Heart right ventricle (tissue), 16 donors: Measurements from ENCODE around the gene ASIP. TPM values are rescaled to one million over a fixed set of nuclear protein-coding genes. Genes with fewer than 3 reads are reported as not detected.
"Not testable (repeated sequence)": the region's sequence is repeated elsewhere in the genome, so short reads cannot be mapped to it uniquely, and the experiment has no call there.

ENCODE experiments used
- ATAC-seq, 8 donors: fragments of 200-7000 bp; cut with Tn5 transposase; one replicate each; pipeline ENCODE4 v1.9.1; 2020; ENCODE audit warnings: mild to moderate bottlenecking in 8 of 8, moderate library complexity in 8 of 8, moderate number of reproducible peaks in 1 of 8
- DNase-seq, 2 donors: peaks; one replicate each; pipeline ENCODE4 v3.0.0-alpha.2; 2020
- H3K27ac ChIP-seq, 10 donors: fragments of 200-600 bp; sonication (generic) in 2 of 10; one replicate each; pipeline versions ENCODE4 v1.5.0 to v1.8.0; 2020 to 2022; ENCODE audit warnings: mild to moderate bottlenecking in 3 of 10
- H3K27me3 ChIP-seq, 7 donors: fragments of 200-600 bp; one replicate each; pipeline ENCODE4 v1.8.0; 2021 to 2022; ENCODE audit warnings: mild to moderate bottlenecking in 2 of 7
- H3K36me3 ChIP-seq, 9 donors: fragments of 200-600 bp; sonication (generic) in 1 of 9; one replicate each; pipeline versions ENCODE4 v1.5.0 to v1.8.0; 2020 to 2022; ENCODE audit warnings: mild to moderate bottlenecking in 2 of 9
- H3K4me1 ChIP-seq, 9 donors: fragments of 200-600 bp; sonication (generic) in 1 of 9; one replicate each; pipeline versions ENCODE4 v1.5.0 to v1.8.0; 2020 to 2022; ENCODE audit warnings: mild to moderate bottlenecking in 4 of 9
- H3K4me3 ChIP-seq, 10 donors: fragments of 200-600 bp; sonication (generic) in 2 of 10; one replicate each; pipeline versions ENCODE4 v1.5.0 to v1.8.0; 2020 to 2022; ENCODE audit warnings: mild to moderate bottlenecking in 7 of 10, moderate library complexity in 2 of 10
- H3K9me3 ChIP-seq, 11 donors: fragments of 200-600 bp in 10 of 11; sonication (generic) in 2 of 11; one replicate each; pipeline versions ENCODE4 v1.5.0 to v1.8.0; 2013 to 2022; ENCODE audit warnings: mild to moderate bottlenecking in 2 of 11, control low read depth in 1 of 11, moderate library complexity in 1 of 11
- WGBS, 2 donors: extraction: QIAGEN DNeasy Blood & Tissue Kit; methylation state at CpG; one replicate each; pipeline ENCODE4 v1.1.7; 2013; ENCODE audit warnings: inconsistent platforms in 1 of 2; 5-methylcytosine and 5-hydroxymethylcytosine counted together
- intact Hi-C, 10 donors: fragments of 100-400 bp; cut with DNase I; formaldehyde crosslinking; loops; one replicate each; pipeline versions ENCODE4 v1.11.1 to v1.14.2; 2022
- polyA plus RNA-seq, 2 donors: library from polyadenylated mRNA; stranded (reverse); fragments of 200-250 nt; gene quantifications; one replicate each; pipeline ENCODE4 v1.2.3, GENCODE V29; 2013
- total RNA-seq, 10 donors: library from RNA; stranded (reverse); fragmentation: NEBNext Ultra II Directional in 3 of 10; extraction: Animal tissue kit (Norgen Biotek cat#: 25700) in 3 of 10; gene quantifications; one replicate each; pipeline versions ENCODE4 v1.2.1 to v1.2.4, GENCODE V29; 2021 to 2023
- TF ChIP-seq, protein P1 (sequence below), 9 donors: fragments of 200-600 bp; sonication (generic) in 2 of 9; IDR thresholded peaks; one replicate each; pipeline versions ENCODE4 v1.5.0 to v1.8.0; 2021 to 2022; ENCODE audit warnings: antibody characterized with exemption in 9 of 9, mild to moderate bottlenecking in 5 of 9, moderate library complexity in 1 of 9
- donor health status: Arrhythmogenic right ventricular cardiomyopathy.
- donor health status: ischemic (EF 13 %, LVEDD 7.1; RV severe dilation, severe dysfunction).
- donor health status: healthy with polysubstance abuse.
- donor health status: DM: no; HTN: yes; CAD: no.
- donor health status: DM: no; HTN: no; CAD: no.
- donor health status: ischemic (EF 25% LVEDD 6.9; RV normal size, moderate dysfunction).
- donor health status: ischemic (EF 25% LVEDD 5.7; RV mildly dilated, moderate dysfunction).
- donor health status: healthy.
- donor health status: DM: yes; HTN: yes; CAD: no.
- donor health status: Ischemic cardiomyopathy.
- donor health status: ischemic (EF 35%, LVEDD 5.7; RV mildly dilated, moderate dysfunction).
- donor health status: nonischemic (EF 11% LVEDD 7.7; RV severe dilation, severe dysfunction).
- donor health status: DM: yes; HTN: yes; CAD: no.
- donor health status: PGD.
- donor health status: ischemic (EF 29% LVEDD 5.4; RV normal size, mild dysfunction).
- donor health status: nonischemic (EF 23%, LVEDD 6.1; RV moderate dilation, normal function).

ASIP gene
- total and polyA plus RNA-seq, 12 donors: 1.6 to 234 (median 13.1) TPM

DNA sequence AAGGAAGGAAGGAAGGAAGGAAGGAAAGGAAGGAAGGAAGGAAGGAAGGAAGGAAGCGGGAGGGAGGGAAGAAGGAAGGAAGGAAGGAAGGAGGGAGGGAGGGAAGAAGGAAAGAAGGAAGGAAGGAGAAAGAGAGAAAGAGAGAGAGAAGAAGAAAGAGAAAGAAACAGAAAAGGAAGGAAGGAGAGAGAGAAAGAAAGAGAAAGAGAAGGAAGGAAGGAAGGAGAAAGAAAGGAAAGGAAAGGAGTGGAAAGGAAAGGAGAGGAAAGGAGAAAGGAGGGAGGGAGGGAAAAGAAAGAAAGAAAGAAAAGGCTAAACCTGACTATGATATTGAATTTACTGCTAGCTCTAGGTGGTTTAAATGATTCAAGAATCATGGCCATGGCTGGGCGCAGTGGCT lies 5.3 kb upstream of the ASIP start:
- intact Hi-C loops: no loop called here
- no peak for ATAC-seq
- TF ChIP-seq, protein P1, sequence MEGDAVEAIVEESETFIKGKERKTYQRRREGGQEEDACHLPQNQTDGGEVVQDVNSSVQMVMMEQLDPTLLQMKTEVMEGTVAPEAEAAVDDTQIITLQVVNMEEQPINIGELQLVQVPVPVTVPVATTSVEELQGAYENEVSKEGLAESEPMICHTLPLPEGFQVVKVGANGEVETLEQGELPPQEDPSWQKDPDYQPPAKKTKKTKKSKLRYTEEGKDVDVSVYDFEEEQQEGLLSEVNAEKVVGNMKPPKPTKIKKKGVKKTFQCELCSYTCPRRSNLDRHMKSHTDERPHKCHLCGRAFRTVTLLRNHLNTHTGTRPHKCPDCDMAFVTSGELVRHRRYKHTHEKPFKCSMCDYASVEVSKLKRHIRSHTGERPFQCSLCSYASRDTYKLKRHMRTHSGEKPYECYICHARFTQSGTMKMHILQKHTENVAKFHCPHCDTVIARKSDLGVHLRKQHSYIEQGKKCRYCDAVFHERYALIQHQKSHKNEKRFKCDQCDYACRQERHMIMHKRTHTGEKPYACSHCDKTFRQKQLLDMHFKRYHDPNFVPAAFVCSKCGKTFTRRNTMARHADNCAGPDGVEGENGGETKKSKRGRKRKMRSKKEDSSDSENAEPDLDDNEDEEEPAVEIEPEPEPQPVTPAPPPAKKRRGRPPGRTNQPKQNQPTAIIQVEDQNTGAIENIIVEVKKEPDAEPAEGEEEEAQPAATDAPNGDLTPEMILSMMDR (IDR thresholded peaks at IDR 0.05): no peak
- WGBS, 2 donors: 88 to 95% methylated on average over 2 of the region's 2 CpGs
- Histone ChIP-seq H3K36me3 (no peaks in the 10 kb centered on the region), H3K27me3 (peaks cover 0 to 13% (median 0%) of the 10 kb centered on the region in 7 donors), H3K4me1 (no peaks in the 10 kb centered on the region), H3K9me3 (peaks cover 0 to 30% (median 14%) of the 10 kb centered on the region in 11 donors), H3K4me3 (no peak overlapping the region), H3K27ac (no peak overlapping the region)
- no peak for DNase-seq

- Histone ChIP-seq H3K36me3 (no peaks in the 10 kb centered on the region), H3K9me3 (peaks cover 0 to 24% (median 14%) of the 10 kb centered on the region in 11 donors), H3K4me3 (no peak overlapping the region), H3K4me1 (peaks cover 0 to 5% (median 0%) of the 10 kb centered on the region in 9 donors), H3K27me3 (peaks cover 0 to 13% (median 0%) of the 10 kb centered on the region in 7 donors), H3K27ac (no peak overlapping the region)
- DNase-seq: no peak
- TF ChIP-seq, protein P1 (IDR thresholded peaks at IDR 0.05): no peak
- ATAC-seq: no peak
- 88 to 93% methylated on average over 2 of the region's 2 CpGs for WGBS, 2 donors
- intact Hi-C loops: no loop called here
Observed at GRCh38 chr20:34237942-34238341, 3.3 kb upstream of the ASIP start.

DNA sequence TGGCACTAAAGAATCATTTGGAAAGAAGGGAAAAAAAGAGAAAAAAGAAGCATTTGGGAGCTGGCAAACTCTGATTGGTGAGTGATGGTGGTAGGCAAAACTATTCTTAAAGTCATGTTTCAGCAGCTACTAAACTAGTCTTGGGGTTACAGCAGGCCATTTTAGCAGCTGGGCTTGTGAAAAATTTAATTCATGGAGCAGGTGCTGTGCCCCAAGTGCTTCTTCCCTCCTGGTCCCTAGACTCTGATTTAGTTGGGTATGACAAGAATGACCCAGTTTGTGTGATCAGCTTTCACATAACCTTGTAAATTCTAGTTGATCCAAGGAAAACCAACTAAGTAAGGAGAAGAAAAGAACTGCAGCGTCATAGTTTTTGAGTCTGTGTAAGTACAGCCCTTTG lies 1.1 kb upstream of the ASIP start:
- Histone ChIP-seq H3K4me1 (peaks cover 0 to 5% (median 0%) of the 10 kb centered on the region in 9 donors), H3K27me3 (peaks cover 0 to 13% (median 0%) of the 10 kb centered on the region in 7 donors), H3K9me3 (peaks cover 0 to 24% (median 14%) of the 10 kb centered on the region in 11 donors), H3K4me3 (no peak overlapping the region), H3K27ac (no peak overlapping the region), H3K36me3 (no peaks in the 10 kb centered on the region)
- ATAC-seq (no peak), DNase-seq (no peak)
- WGBS, 2 donors: 95 to 97% methylated on average over 1 of the region's 1 CpG
- intact Hi-C loops: no loop called here
- TF ChIP-seq, protein P1 (IDR thresholded peaks at IDR 0.05): no peak

DNA sequence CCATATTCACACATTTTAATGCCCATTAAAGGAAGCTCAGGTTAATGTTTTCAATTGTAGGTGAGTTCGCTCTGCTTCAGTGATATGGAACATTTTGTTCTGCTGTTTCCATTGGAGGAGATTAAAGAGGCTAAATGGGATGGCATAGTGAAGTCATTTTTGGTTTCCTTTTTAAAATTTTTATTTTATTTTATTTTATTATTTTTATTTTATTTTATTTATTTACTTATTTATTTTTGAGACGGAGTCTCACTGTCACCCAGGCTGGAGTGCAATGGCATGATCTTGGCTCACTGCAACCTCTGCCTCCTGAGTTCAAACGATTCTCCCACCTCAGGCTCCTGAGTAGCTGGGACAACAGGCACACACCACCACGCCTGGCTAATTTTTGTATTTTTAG lies 792 bp downstream of the ASIP start:
- intact Hi-C loops, DNase-seq, ATAC-seq, H3K27ac ChIP-seq, H3K4me3 ChIP-seq, H3K36me3 ChIP-seq: not testable (repeated sequence)
- H3K4me1 ChIP-seq: peaks cover 0 to 11% (median 0%) of the 10 kb centered on the region in 9 donors
- WGBS, 2 donors: 86 to 89% methylated on average over 4 of the region's 4 CpGs
- peaks cover 0 to 13% (median 0%) of the 10 kb centered on the region in 7 donors for H3K27me3 ChIP-seq
- peaks cover 0 to 19% (median 12%) of the 10 kb centered on the region in 11 donors for H3K9me3 ChIP-seq

DNA sequence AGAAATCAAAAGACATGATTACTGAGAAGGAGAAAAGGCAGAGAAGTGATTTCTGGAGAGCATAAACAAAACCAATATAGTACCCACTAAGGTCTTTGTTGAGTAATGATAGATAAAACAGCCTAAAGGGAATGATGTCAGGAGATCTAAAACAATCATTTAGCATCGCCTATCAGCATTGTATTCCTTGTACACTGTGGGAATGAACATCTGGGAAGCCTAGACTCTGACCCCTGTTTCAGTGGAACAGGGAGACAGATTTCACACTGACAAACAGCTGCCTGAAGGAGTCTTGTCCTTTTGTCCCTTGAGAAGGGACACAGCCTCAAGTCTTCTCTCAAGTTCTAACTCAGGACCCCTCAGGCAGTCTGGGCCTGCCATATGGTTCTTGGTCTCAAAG lies 1.7 kb downstream of the ASIP start:
- intact Hi-C loops: no loop called here
- ATAC-seq: no peak
- TF ChIP-seq, protein P1 (IDR thresholded peaks at IDR 0.05): no peak

More for the DNA sequence above, 1.7 kb downstream of the ASIP start:
- Histone ChIP-seq H3K27me3 (peaks cover 0 to 13% (median 0%) of the 10 kb centered on the region in 7 donors), H3K27ac (no peak overlapping the region), H3K9me3 (peaks cover 0 to 10% (median 5%) of the 10 kb centered on the region in 11 donors), H3K36me3 (no peaks in the 10 kb centered on the region), H3K4me3 (no peak overlapping the region), H3K4me1 (peaks cover 0 to 18% (median 0%) of the 10 kb centered on the region in 9 donors)
- no peak for DNase-seq
- 70 to 82% methylated on average over 1 of the region's 1 CpG for WGBS, 2 donors
